HG02759 (cell line): Measurements from ENCODE around the gene RASAL2.

Experiments
- ATAC-seq: cut with Tn5 transposase; IDR thresholded peaks from one replicate; pipeline ENCODE4 v1.9.1; 2021; ENCODE audit warnings: mild to moderate bottlenecking, moderate library complexity; ENCODE audit not compliant: unreplicated experiment

RASAL2 gene

GRCh38 chr1:178093951-178094738 lies at the start of gene RASAL2:
Gene RASAL2, plus strand, starts transcription at chr1:178094104. Its CDS starts 389 bp downstream, at chr1:178094493.
- peak; percentile 59 for ATAC-seq

GRCh38 chr1:178046591-178047270 lies 47.2 kb upstream of the RASAL2 start:
- no peak for ATAC-seq

DNA sequence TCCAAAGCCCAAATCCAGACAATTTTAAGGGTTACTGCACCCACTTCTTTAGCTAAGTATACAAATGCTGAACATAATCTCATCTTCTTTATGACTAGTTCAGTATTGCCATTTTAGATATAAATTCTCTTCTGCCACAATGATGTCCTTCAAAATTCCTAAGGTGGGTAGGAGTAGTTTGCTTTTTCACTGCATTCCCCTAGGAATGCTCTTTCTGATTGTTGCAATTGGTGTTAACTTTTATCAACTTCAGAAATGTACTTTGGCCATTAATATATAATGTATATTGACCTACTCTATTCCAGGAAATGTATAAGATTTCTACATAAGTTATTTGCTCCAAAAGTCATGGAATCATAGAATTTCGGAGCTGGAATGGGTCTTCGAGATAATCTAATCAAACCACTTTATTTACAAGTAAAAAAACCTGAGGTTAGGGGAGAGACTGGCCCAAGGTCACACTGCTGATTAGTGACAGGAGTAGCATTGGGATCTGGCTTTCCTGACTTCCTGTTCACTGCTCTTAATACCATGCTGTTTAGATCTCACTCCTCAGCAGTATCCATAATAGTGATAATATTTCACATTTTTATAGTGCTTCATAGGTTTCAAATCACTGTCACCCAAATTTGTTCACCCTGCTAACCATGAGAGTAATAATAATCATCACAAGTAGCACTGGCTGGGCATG lies 46.4 kb upstream of the RASAL2 start:
- ATAC-seq, result no peak

- no peak for ATAC-seq
These were observed 45.5 kb upstream of the RASAL2 start for GRCh38 chr1:178048426-178048825.

- ATAC-seq, result no peak
These were observed 45.0 kb upstream of the RASAL2 start for GRCh38 chr1:178048883-178049282.

- ATAC-seq, result no peak
These were observed 43.8 kb upstream of the RASAL2 start for GRCh38 chr1:178050084-178050483.

- no peak for ATAC-seq
These were observed 42.8 kb upstream of the RASAL2 start for GRCh38 chr1:178051071-178051470.

- no peak for ATAC-seq
These were observed 41.0 kb upstream of the RASAL2 start for GRCh38 chr1:178052650-178053461.

GRCh38 chr1:178055093-178055492 lies 38.8 kb upstream of the RASAL2 start:
- no peak for ATAC-seq

DNA sequence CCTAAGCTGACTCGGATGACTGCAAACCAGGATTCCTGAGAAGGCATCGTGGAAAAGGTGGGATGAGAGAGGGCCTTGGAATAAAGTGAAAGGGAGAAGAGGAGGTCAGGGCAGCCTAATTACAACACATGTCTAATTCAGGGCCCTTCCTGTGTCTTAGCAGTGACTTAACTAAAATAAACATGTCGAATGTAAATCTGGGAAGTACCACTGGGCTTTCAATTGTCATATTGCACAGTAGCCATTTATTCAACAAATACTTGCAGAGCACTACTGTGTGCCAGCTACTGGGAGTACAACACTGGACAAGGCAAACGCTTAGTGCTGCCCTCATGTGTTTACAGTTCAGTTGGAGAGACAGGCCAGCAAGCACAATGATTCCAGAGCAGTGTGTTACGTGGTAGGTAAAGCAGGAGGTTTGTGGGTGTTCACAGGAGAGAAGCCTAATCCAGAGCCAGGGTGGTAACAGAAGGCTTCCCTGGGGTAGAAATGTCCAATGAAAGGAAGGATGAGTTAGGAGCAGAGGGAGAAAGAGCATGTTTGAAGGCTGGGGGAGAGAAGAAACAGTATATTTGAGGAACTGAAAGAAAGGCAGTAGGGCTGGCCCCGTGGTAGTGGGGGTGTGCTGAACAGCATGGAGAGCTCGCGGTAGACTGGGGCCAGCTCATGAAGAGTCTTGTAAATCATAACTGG lies 38.0 kb upstream of the RASAL2 start:
- ATAC-seq, result peak; percentile 91

- ATAC-seq, result no peak
These were observed 36.7 kb upstream of the RASAL2 start for GRCh38 chr1:178057141-178057765.

DNA sequence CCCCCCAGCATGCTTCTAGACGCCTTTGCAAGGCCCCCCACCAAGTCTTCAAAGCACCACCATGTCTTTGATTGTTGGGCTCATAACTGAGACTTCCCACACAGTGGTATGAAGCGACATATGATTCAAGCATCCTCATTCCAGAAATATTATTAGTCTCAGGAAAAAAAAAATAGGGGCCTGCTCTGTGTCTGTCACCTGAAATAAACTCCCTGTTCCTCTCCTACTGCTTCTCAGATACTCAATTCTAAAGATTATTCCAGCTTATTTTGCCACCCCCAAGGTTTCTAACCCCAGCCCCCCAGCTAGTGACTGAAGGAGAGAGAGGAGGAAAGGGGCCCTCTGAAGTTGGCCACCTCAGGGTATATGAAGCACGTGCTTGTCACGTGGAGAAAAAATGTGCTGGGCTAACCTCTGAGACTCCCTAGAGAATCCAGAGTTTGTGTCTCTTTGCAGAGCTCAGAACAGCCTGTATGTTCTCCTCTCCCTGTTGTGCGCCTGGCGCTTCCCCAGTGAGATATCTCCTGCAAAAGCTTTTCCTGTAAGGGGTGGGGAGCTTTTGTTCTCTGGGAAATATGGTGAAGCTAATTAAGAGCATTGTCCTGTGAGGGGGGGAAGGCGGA lies 35.9 kb upstream of the RASAL2 start:
- no peak for ATAC-seq

DNA sequence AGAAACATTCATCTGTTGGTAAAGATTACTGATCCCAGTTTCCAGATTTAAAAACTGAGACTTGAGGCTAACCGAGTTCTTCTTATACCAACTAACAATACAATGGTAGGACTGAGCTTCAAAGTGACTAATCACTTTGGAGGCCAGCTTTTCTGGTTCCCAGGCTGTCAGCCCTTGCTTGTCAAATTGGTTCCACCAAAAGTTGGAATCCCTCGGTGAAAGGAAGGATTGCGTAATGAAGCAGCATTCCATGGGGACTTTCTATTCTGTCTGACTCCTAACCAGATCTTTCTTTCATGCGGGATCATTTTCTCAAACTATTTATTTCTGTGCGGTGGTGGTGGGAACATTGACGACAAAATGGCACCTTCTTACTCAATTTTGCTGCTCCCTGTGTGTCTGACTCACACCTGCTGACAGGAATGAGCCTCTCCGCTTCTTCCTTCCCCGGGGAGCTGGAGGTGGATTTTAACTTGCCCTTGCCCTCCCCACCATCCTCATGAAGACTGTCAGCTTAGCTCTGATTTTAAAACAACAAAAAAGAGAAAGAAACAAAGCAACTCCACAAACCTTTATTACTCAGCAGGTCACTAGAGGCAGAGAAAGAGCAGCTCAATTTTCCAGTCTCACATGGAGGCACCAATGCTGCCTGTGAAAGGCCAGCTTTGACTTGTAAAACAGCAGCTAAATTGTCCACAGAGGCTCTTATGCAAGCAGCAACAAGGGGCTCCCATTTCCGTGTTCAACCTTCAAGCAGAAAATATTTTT lies 32.9 kb upstream of the RASAL2 start:
- no peak for ATAC-seq

GRCh38 chr1:178061620-178062019 lies 32.3 kb upstream of the RASAL2 start:
- no peak for ATAC-seq

- no peak for ATAC-seq
These were observed 29.6 kb upstream of the RASAL2 start for GRCh38 chr1:178064191-178064821.

- no peak for ATAC-seq
These were observed 28.7 kb upstream of the RASAL2 start for GRCh38 chr1:178065250-178065649.

- ATAC-seq, result no peak
These were observed 27.5 kb upstream of the RASAL2 start for GRCh38 chr1:178066296-178066907.
